ENCODE measurements around the gene TTLL8.

TTLL8 gene

DNA sequence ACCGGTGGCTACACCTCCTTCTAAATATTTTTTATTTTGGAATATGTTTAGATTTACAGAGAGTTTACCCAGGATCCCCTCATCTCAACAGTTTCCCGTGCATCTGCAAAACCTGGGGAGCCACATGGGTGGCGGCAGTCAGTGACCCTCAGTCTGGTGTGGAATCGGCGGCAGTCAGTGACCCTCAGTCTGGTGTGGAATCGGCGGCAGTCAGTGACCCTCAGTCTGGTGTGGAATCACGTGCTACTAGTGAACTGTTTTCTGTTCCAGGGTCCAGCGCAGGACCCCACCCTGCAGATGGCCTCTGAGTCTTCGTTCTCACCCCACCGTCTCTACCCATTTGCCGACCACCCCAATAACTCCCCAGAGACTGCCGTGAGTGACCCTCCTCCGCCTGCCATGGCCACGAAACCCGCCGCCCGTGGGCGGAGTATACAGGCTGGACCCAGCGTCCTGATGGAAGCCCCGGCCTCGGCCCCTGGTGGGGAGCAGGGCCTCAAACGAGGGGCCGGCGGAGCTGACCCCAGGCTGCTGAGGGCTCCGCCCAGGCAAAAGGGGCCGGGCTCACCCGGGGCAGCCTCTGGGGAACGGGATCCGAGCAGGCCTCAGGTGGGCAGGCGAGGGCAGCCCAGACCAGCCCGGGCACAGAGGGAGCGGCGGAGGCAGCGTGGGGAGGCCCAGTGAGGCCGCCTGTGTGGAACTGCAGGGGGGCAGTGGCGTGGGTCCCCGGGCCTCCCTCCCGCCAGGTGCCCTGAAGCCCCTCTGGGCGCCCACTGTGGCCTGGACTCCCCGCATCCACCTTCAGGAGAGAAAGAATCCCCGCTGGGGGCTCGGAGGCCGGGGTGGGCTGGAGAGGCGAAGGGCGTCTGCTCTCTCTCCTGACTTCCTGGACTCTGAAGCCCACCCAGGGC, 48.1 kb downstream of the TTLL8 start:
- Histone ChIP-seq H4K20me1 (ENCODE audit: insufficient read depth, low read length) (no peaks in the 10 kb centered on the region), H3K79me2 (ENCODE audit: insufficient read depth, low read length) (no peaks in the 10 kb centered on the region), H3K4me2 (ENCODE audit: low read length) (no peak overlapping the region), H3K9ac (ENCODE audit: low read length) (no peak overlapping the region), H3K4me3 (ENCODE audit: low read depth, low read length, poor library complexity, severe bottlenecking) (no peak overlapping the region), H3K9me2 (ENCODE audit: low read depth, low read length) (no peaks in the 10 kb centered on the region), H3K4me1 (ENCODE audit: insufficient read depth, low read length, severe bottlenecking) (no peaks in the 10 kb centered on the region), H2AFZ (ENCODE audit: low read length) (no peak overlapping the region), H3K27me3 (ENCODE audit: insufficient read depth, low read length) (no peaks in the 10 kb centered on the region), H3F3A (ENCODE audit: insufficient read depth, low read length) (no peaks in the 10 kb centered on the region), H3K36me3 (ENCODE audit: insufficient read depth, low read length) (no peaks in the 10 kb centered on the region), H3K27ac (ENCODE audit: low read depth, low read length, poor library complexity, severe bottlenecking) (no peak overlapping the region), H3K9me3 (ENCODE audit: low read length) (no peaks in the 10 kb centered on the region)
- TF ChIP-seq, protein P1, sequence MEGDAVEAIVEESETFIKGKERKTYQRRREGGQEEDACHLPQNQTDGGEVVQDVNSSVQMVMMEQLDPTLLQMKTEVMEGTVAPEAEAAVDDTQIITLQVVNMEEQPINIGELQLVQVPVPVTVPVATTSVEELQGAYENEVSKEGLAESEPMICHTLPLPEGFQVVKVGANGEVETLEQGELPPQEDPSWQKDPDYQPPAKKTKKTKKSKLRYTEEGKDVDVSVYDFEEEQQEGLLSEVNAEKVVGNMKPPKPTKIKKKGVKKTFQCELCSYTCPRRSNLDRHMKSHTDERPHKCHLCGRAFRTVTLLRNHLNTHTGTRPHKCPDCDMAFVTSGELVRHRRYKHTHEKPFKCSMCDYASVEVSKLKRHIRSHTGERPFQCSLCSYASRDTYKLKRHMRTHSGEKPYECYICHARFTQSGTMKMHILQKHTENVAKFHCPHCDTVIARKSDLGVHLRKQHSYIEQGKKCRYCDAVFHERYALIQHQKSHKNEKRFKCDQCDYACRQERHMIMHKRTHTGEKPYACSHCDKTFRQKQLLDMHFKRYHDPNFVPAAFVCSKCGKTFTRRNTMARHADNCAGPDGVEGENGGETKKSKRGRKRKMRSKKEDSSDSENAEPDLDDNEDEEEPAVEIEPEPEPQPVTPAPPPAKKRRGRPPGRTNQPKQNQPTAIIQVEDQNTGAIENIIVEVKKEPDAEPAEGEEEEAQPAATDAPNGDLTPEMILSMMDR (IDR thresholded peaks at IDR 0.05; ENCODE audit: low read length): no peak
- no peak for TF ChIP-seq EZH2 (IDR thresholded peaks at IDR 0.05; ENCODE audit: borderline replicate concordance, low read length)

DNA sequence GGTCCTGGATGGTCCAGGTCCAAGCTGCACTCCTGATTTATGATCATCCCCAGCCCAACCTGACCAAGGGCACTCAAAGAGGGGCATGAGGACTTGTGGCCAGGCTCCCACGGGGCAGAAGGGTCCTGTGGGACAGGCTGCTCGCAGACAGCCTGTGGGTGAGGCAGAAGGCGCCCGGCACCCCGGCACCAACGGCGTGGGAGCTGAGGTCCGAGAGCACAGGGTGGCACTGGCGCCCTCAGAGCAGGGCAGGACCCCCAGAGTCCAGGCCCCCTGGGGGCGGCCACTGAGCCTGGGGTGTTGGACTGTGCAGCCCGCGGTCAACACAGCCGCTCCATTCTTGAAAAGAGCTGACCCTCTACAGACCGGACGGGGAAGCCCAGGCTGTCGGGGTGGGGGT, 48.8 kb downstream of the TTLL8 start:
- no peak for TF ChIP-seq EZH2 (IDR thresholded peaks at IDR 0.05; ENCODE audit: borderline replicate concordance, low read length)
- TF ChIP-seq, protein P1 (IDR thresholded peaks at IDR 0.05; ENCODE audit: low read length): no peak
- no peaks in the 10 kb centered on the region for H3K9me3 ChIP-seq (ENCODE audit: low read length)
- no peaks in the 10 kb centered on the region for H4K20me1 ChIP-seq (ENCODE audit: insufficient read depth, low read length)
- H3K36me3 ChIP-seq (ENCODE audit: insufficient read depth, low read length): no peaks in the 10 kb centered on the region
- H3K9ac ChIP-seq (ENCODE audit: low read length): no peak overlapping the region
- no peaks in the 10 kb centered on the region for H3K9me2 ChIP-seq (ENCODE audit: low read depth, low read length)
- H3K79me2 ChIP-seq (ENCODE audit: insufficient read depth, low read length): no peaks in the 10 kb centered on the region
- H3K27me3 ChIP-seq (ENCODE audit: insufficient read depth, low read length): no peaks in the 10 kb centered on the region
- H3K4me3 ChIP-seq (ENCODE audit: low read depth, low read length, poor library complexity, severe bottlenecking): no peak overlapping the region
- H3K4me2 ChIP-seq (ENCODE audit: low read length): no peak overlapping the region
- H3K4me1 ChIP-seq (ENCODE audit: insufficient read depth, low read length, severe bottlenecking): no peaks in the 10 kb centered on the region
- no peak overlapping the region for H3K27ac ChIP-seq (ENCODE audit: low read depth, low read length, poor library complexity, severe bottlenecking)
- no peak overlapping the region for H2AFZ ChIP-seq (ENCODE audit: low read length)
- no peaks in the 10 kb centered on the region for H3F3A ChIP-seq (ENCODE audit: insufficient read depth, low read length)

DNA sequence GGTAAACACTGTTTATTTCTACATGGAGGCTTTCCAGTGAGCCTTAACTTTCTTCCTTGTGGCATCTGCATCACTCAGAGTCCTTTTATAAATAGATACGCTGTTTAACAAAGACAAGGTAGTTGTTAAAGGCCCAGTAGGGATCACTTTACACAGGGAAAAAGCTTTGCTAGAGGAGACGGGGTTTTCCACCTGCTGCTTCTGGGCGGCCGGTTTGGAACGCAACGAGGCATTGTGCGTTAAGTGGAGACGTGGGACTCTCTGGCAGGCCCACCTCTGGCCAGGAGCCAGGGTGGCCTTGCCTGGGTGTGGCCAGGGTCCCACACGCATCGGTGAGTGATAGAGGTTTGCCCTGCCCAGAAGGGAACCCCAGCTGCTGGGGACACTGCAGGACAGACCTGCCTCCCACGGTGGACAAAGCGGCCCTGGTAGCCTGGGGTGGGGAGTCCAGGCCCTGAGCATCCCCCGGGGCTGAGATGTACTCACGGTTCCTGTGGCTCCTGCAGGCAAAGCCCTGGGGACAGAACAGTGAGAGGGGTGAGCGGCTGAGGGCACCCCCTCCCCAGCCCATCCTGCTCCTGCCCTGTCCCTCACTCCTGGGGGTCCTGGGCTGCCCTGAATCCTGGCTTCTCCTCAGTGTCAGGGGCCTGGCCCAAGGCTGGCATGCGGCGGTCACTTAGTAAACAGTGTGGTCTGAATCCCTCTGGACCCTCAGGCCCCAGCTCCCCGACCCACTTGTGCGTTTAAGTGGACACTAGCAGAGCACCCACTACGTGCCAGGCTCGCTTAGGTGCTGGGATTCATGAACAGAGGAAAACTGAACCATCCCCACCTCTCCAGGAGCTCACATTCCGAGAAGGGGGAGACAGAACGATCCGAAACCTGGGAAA, 49.7 kb downstream of the TTLL8 start:
- no peak overlapping the region for H2AFZ ChIP-seq (ENCODE audit: low read length)
- H3K9ac ChIP-seq (ENCODE audit: low read length): no peak overlapping the region

More for the DNA sequence above, 49.7 kb downstream of the TTLL8 start:
- Histone ChIP-seq H3K4me1 (ENCODE audit: insufficient read depth, low read length, severe bottlenecking) (no peaks in the 10 kb centered on the region), H3K27me3 (ENCODE audit: insufficient read depth, low read length) (no peaks in the 10 kb centered on the region), H3K4me2 (ENCODE audit: low read length) (no peak overlapping the region), H3K27ac (ENCODE audit: low read depth, low read length, poor library complexity, severe bottlenecking) (no peak overlapping the region), H3K36me3 (ENCODE audit: insufficient read depth, low read length) (no peaks in the 10 kb centered on the region), H3K9me2 (ENCODE audit: low read depth, low read length) (no peaks in the 10 kb centered on the region), H3K9me3 (ENCODE audit: low read length) (no peaks in the 10 kb centered on the region), H3K4me3 (ENCODE audit: low read depth, low read length, poor library complexity, severe bottlenecking) (no peak overlapping the region), H3K79me2 (ENCODE audit: insufficient read depth, low read length) (no peaks in the 10 kb centered on the region), H4K20me1 (ENCODE audit: insufficient read depth, low read length) (no peaks in the 10 kb centered on the region), H3F3A (ENCODE audit: insufficient read depth, low read length) (no peaks in the 10 kb centered on the region)
- no peak for TF ChIP-seq EZH2 (IDR thresholded peaks at IDR 0.05; ENCODE audit: borderline replicate concordance, low read length)
- TF ChIP-seq, protein P1 (IDR thresholded peaks at IDR 0.05; ENCODE audit: low read length): no peak

All from OCI-LY1 (cell line).